Globus pallidus (tissue), 1 donor: ENCODE results near the gene EHBP1.

ENCODE experiments used
- DNase-seq: peaks from one replicate; pipeline ENCODE4 v3.0.0-alpha.2; 2015; ENCODE audit warnings: low spot score

Gene EHBP1

GRCh38 chr2:63051795-63052333 lies 346.4 kb downstream of the EHBP1 start:
- no peak for DNase-seq

- DNase-seq, result no peak
Observed at GRCh38 chr2:63052411-63053080, 347.0 kb downstream of the EHBP1 start.

DNA sequence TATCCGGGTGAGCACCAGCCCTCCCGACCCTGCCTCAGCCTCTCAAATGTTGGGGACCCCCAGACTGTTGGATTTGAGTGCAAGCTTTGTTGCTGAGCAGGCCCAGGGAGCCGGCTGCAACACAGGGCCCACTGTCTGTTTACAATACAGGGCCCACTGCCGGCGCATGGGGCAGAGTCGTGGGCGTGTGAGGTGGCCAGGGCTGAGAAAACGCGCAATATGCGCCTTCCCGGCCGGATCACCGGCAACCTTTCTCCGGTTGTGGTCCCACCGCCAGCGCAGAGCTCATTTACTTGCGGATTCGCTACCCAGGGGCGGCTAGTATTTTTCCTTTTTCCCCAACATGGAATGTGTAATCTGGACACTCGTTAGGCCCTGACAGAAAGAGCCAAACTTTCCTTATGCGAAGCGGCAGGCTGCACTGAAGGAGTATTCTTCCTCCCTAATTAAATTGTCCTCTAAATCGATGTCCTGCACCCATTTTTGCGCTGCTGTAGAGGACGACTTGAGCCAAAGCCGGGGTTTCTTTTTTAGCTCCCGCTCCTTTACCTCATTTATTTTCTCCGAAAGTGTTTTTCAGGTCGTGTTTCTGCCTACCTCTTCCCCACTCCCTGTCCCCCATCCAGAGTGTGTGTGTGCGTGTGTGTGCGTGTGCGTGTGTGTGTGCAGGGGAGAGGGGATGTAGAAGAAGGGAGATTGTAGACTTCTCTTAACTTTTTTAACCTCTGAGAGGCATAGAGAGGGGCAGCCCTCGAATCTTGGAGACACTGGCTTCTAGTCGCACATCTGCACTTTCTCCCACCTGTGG lies 347.8 kb downstream of the EHBP1 start:
- no peak for DNase-seq

GRCh38 chr2:63053889-63054602 lies 348.5 kb downstream of the EHBP1 start:
- DNase-seq, result no peak

- DNase-seq, result no peak
Observed at GRCh38 chr2:63054841-63055225, 349.3 kb downstream of the EHBP1 start.

GRCh38 chr2:63055226-63056106 lies 350.0 kb downstream of the EHBP1 start:
- no peak for DNase-seq

- no peak for DNase-seq
Observed at GRCh38 chr2:63056107-63057050, 350.9 kb downstream of the EHBP1 start.

GRCh38 chr2:63057249-63058143 lies 352.0 kb downstream of the EHBP1 start:
- no peak for DNase-seq

DNA sequence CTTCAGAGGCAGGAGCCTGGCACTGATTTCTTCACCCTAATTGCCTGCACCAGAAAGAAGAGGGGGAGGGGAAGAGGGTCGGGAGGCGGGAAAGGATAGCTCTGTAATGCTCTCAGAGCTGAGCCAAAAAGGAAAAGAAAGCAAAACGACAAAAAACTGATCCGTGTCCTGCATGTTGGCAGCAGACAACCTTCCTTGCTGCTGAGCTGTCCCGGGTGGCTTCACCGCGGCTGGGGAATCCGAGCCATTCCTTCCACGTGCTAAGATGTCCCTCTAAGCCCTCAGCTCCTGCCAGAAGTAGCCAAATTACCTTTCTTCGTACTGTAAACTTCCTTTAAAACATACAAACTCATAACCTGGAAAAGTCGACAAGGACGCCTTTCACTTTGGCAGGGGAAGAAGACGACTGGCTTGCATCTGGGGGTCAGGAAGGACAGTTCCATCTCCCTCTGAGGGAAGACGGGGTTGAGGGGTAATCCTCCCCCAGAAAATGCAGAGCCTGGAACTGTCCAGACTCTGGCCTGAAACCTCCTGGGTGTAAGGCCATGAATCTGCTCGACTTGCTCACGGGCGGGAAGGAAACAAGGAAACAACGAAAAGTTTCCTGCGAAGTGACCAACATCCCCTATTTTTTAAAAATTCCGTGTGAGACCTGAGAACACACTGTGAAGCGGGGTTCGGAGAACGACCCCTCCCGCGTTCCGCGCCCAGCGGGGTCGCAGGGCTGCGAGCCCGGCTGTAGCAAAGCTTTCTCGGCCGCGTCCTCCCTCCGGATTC lies 352.8 kb downstream of the EHBP1 start:
- DNase-seq, result no peak

- no peak for DNase-seq
Observed at GRCh38 chr2:63058921-63059792, 353.6 kb downstream of the EHBP1 start.

GRCh38 chr2:63059793-63060471 lies 354.4 kb downstream of the EHBP1 start:
- DNase-seq, result no peak

DNA sequence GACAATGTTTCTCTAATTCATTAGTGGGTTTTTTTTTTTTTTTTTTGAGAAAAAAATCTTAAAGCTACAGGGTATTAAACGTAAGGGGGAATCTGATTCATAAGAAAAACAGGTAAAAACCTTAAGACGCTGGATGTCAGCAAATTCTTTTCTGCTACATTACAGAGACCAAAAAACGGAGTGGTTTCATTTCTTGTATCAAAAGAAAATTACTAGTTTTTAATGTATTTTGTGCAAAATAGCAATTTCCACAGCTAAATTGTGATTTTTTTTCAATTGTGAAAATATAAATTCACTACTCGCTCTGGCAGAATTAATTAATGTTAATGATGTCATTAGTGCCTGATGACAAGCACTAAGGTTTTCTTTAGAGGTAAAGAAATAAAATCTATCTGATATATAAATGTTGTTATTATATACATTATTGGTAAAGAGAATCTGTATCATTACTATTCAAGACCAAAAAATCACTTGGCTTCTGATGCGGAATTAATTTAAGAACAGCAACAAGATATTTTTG lies 355.0 kb downstream of the EHBP1 start:
- no peak for DNase-seq

GRCh38 chr2:63064197-63064596 lies 358.7 kb downstream of the EHBP1 start:
- no peak for DNase-seq

DNA sequence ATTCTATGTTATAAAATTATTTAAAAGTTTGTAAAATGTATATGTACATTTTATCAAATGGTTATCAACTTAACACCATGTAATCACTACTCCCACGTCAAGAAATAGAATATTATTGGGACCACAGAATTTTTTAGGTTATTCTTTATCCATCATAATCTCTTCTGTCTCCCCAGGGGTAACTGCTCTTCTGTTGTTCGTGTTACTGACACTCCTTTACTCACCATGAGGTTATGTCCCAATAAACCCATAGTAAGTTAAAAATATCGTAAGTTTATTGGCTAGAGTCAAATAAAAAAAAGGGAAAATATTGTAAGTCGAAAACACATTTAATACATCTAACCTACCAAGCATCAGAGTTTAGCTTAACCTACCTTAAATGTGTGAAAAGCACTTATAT lies 359.1 kb downstream of the EHBP1 start:
- no peak for DNase-seq

DNA sequence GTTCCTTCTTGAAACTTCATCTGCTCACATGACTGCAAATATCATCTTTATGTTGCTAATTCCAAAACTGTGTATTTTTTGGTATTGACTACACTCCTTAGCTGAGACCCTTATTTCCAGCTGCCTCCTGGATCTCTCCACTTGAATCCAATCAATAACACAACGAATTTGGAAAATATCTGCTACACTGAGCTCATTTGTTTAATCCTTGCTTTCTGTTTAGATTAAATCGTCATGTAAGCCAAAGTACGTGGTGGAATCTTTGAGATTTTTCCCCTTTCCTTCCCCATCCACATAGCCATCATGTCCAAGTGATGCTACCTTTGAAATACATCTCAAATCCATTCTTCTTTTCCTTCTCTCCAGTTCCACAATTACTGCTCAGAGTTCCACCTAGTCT lies 360.8 kb downstream of the EHBP1 start:
- DNase-seq, result no peak

DNA sequence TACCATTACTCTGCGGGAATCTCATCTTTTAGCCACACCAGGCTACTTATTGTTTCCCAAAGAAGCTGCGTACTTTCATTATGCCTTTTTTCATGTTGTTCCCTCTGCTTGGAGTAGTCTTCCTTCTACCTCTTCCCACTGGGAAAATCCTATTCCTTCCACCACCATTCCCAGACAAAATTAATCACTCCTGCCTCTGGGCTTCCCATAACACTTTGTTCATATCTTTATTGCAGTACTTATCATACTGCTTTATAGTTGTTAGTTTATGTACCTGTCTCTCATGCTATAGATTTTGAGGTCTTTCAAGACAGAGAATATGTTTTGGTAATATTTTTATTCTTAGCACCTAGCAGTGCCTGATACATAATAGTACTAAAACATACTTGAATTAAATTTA lies 361.3 kb downstream of the EHBP1 start:
- no peak for DNase-seq

GRCh38 chr2:63071664-63072063 lies 366.2 kb downstream of the EHBP1 start:
- DNase-seq, result no peak
